IMR-90 (cell line): Measurements from ENCODE around the gene KDM4F. TPM values are rescaled to one million over a fixed set of nuclear protein-coding genes. Genes with fewer than 3 reads are reported as not detected.

Source experiments
- polyA plus RNA-seq, 3 experiments: library from polyadenylated mRNA; depleted of rRNA; stranded (reverse); fragments of >200 nt; gene quantifications; 2 replicates each; pipeline ENCODE4 v1.2.3, GENCODE V29; 2012; ENCODE audit warnings: low replicate concordance in 1 of 3
- total RNA-seq: library from RNA; depleted of rRNA; stranded (reverse); fragments of >200 nt; gene quantifications from 2 replicates; pipeline ENCODE4 v1.2.3, GENCODE V29; 2012; rRNA removed

The KDM4F gene
- total and polyA plus RNA-seq, 2 of the 4 experiments (the other 2 are of a cell fraction) = not detected

Other genes with a start within 250 kb of the KDM4F start
- 48.6 and 70.0 TPM in 2 replicates for gene CWC15, start 75.9 kb upstream of the KDM4F start, total RNA-seq
- 34.7 and 38.4 TPM in 2 replicates for gene CWC15, start 75.9 kb upstream of the KDM4F start, polyA plus RNA-seq (2012; rRNA removed)
- 0.90 and 1.1 TPM in 2 replicates for gene KDM4D, start 75.7 kb upstream of the KDM4F start, total RNA-seq
- 0.99 and 1.1 TPM in 2 replicates for gene KDM4D, start 75.7 kb upstream of the KDM4F start, polyA plus RNA-seq (2012; rRNA removed)
- gene KDM4E, start 24.2 kb upstream of the KDM4F start, total RNA-seq = not detected in 2 replicates
- not detected in 2 replicates for gene KDM4E, start 24.2 kb upstream of the KDM4F start, polyA plus RNA-seq (2012; rRNA removed)
- 3.4 and 4.4 TPM in 2 replicates for gene SRSF8, start 17.5 kb downstream of the KDM4F start, total RNA-seq
- 11.3 and 14.3 TPM in 2 replicates for gene SRSF8, start 17.5 kb downstream of the KDM4F start, polyA plus RNA-seq (2012; rRNA removed)
- 17.6 and 20.6 TPM in 2 replicates for gene ENDOD1, start 40.4 kb downstream of the KDM4F start, total RNA-seq
- 6.5 and 7.0 TPM in 2 replicates for gene ENDOD1, start 40.4 kb downstream of the KDM4F start, polyA plus RNA-seq (2012; rRNA removed)
- gene SESN3, start 181.8 kb downstream of the KDM4F start, total RNA-seq = 7.7 and 10.0 TPM in 2 replicates
- gene SESN3, start 181.8 kb downstream of the KDM4F start, polyA plus RNA-seq (2012; rRNA removed) = 1.3 and 2.0 TPM in 2 replicates